Vagina (tissue), 2 donors: ENCODE measurements around the gene CYP46A1.

Experiments used
- CTCF ChIP-seq, 3 experiments: fragments of 450-650 bp in 2 of 3; fragments of 200-600 bp in 1 of 3; sonication (generic) in 1 of 3; IDR thresholded peaks; one replicate each; pipeline ENCODE4 v1.5.1; 2017 to 2019; ENCODE audit warnings: antibody characterized with exemption in 3 of 3, mild to moderate bottlenecking in 2 of 3, moderate library complexity in 2 of 3
- POLR2A ChIP-seq, 2 donors: fragments of 450-650 bp; IDR thresholded peaks; one replicate each; pipeline ENCODE4 v1.6.1; 2017; ENCODE audit warnings: antibody characterized with exemption in 2 of 2, mild to moderate bottlenecking in 2 of 2, moderate library complexity in 2 of 2

GRCh38 chr14:99649219-99649618 is 34.9 kb upstream of the CYP46A1 start:
- TF ChIP-seq CTCF (IDR thresholded peaks at IDR 0.05) (no peak), POLR2A (IDR thresholded peaks at IDR 0.05) (no peak)
